Urinary bladder (tissue), 2 donors: ENCODE data around the gene HCAR1. TPM values are rescaled to one million over a fixed set of nuclear protein-coding genes. Genes with fewer than 3 reads are reported as not detected.

Source experiments
- polyA plus RNA-seq: library from polyadenylated mRNA; stranded (reverse); fragments of 200-250 nt; gene quantifications from one replicate; pipeline ENCODE4 v1.2.3, GENCODE V29; 2013
- small RNA-seq: library from RNA; depleted of rRNA; stranded (forward); fragments of <200 nt; gene quantifications from one replicate; pipeline ENCODE3, GENCODE V24; 2014
- total RNA-seq: library from RNA; depleted of rRNA; stranded (reverse); fragments of >200 nt; gene quantifications from one replicate; pipeline ENCODE4 v1.2.3, GENCODE V29; 2014
- donor health status: healthy.

HCAR1 gene
- total and polyA plus RNA-seq, 2 donors: 0.46 to 1.6 TPM

Small RNAs within 50 kb of the gene (small RNA-seq; reads per million reads assigned to genes)
- gene AC026333.2: not detected
- gene RF00019: not detected

Other genes starting within 250 kb of the HCAR1 start
- gene ZCCHC8, start 229.9 kb downstream of the HCAR1 start, total RNA-seq: 50.4 TPM
- 15.9 TPM for gene ZCCHC8, start 229.9 kb downstream of the HCAR1 start, polyA plus RNA-seq
- 87.4 TPM for gene RSRC2, start 203.9 kb downstream of the HCAR1 start, total RNA-seq
- gene RSRC2, start 203.9 kb downstream of the HCAR1 start, polyA plus RNA-seq: 55.5 TPM
- gene KNTC1, start 203.6 kb downstream of the HCAR1 start, total RNA-seq: 73.9 TPM
- 4.4 TPM for gene KNTC1, start 203.6 kb downstream of the HCAR1 start, polyA plus RNA-seq
- 3.8 TPM for gene HCAR2, start 27.5 kb downstream of the HCAR1 start, total RNA-seq
- 4.0 TPM for gene HCAR2, start 27.5 kb downstream of the HCAR1 start, polyA plus RNA-seq
- gene HCAR3, start 14.0 kb downstream of the HCAR1 start, total RNA-seq: 2.9 TPM
- 4.1 TPM for gene HCAR3, start 14.0 kb downstream of the HCAR1 start, polyA plus RNA-seq
- gene DENR, start 22.0 kb upstream of the HCAR1 start, total RNA-seq: 49.4 TPM
- 26.2 TPM for gene DENR, start 22.0 kb upstream of the HCAR1 start, polyA plus RNA-seq
- gene CCDC62, start 43.7 kb upstream of the HCAR1 start, total RNA-seq: 0.69 TPM
- 0.05 TPM for gene CCDC62, start 43.7 kb upstream of the HCAR1 start, polyA plus RNA-seq
- gene HIP1R, start 104.6 kb upstream of the HCAR1 start, total RNA-seq: 17.2 TPM
- gene HIP1R, start 104.6 kb upstream of the HCAR1 start, polyA plus RNA-seq: 16.5 TPM
- gene VPS37B, start 165.3 kb upstream of the HCAR1 start, total RNA-seq: 18.9 TPM
- gene VPS37B, start 165.3 kb upstream of the HCAR1 start, polyA plus RNA-seq: 25.2 TPM
- 6.6 TPM for gene ABCB9, start 235.6 kb upstream of the HCAR1 start, total RNA-seq
- gene ABCB9, start 235.6 kb upstream of the HCAR1 start, polyA plus RNA-seq: 2.4 TPM
- gene OGFOD2, start 244.4 kb upstream of the HCAR1 start, total RNA-seq: 6.5 TPM
- 17.1 TPM for gene OGFOD2, start 244.4 kb upstream of the HCAR1 start, polyA plus RNA-seq
- gene ARL6IP4, start 249.8 kb upstream of the HCAR1 start, total RNA-seq: 57.6 TPM
- 312 TPM for gene ARL6IP4, start 249.8 kb upstream of the HCAR1 start, polyA plus RNA-seq